Nephron (organoid): ENCODE results near the gene C1orf159.

Experiments used
- H3K27ac Mint-ChIP-seq, 3 experiments: 2 replicates each; pipeline ENCODE4 v1.8.0; 2020; ENCODE audit warnings: mixed read lengths in 3 of 3, mild to moderate bottlenecking in 2 of 3, moderate library complexity in 1 of 3
- H3K27me3 Mint-ChIP-seq: 2 replicates; pipeline ENCODE4 v1.8.0; 2021; ENCODE audit warnings: low read depth, mild to moderate bottlenecking, moderate library complexity, mixed read lengths
- H3K36me3 Mint-ChIP-seq: 2 replicates; pipeline ENCODE4 v1.8.0; 2020; ENCODE audit warnings: low read depth, mixed read lengths
- H3K4me1 Mint-ChIP-seq: 2 replicates; pipeline ENCODE4 v1.8.0; 2020; ENCODE audit warnings: mixed read lengths
- H3K4me3 Mint-ChIP-seq, 3 experiments: 2 replicates each; pipeline ENCODE4 v1.8.0; 2020; ENCODE audit warnings: mild to moderate bottlenecking in 3 of 3, mixed read lengths in 3 of 3, moderate library complexity in 2 of 3
- H3K9me3 Mint-ChIP-seq: 2 replicates; pipeline ENCODE4 v1.8.0; 2020; ENCODE audit warnings: mixed read lengths
- TF ChIP-seq, protein P1 (sequence below), 3 experiments: fragments of 200-600 bp; sonication (generic); IDR thresholded peaks; one replicate each; pipeline ENCODE4 v1.5.0; 2021; ENCODE audit warnings: antibody characterized with exemption in 3 of 3; ENCODE audit not compliant: unreplicated experiment in 3 of 3

The C1orf159 gene

DNA sequence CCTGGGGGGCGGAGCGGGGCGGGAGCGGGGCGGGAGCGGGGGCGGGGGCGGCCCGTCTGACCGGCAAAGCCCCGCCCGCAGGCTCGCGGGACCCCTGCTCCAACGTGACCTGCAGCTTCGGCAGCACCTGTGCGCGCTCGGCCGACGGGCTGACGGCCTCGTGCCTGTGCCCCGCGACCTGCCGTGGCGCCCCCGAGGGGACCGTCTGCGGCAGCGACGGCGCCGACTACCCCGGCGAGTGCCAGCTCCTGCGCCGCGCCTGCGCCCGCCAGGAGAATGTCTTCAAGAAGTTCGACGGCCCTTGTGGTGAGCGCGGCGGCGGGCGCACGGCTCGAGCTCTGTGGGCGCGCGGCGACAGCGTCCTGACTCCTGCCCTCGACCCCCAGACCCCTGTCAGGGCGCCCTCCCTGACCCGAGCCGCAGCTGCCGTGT lies 74.8 kb downstream of the C1orf159 start:
- Mint-ChIP-seq H3K27me3 (peaks cover 23% of the 10 kb centered on the region), H3K4me1 (peaks cover 6% of the 10 kb centered on the region), H3K36me3 (peaks cover 15% of the 10 kb centered on the region), H3K4me3 (no peak overlapping the region), H3K9me3 (no peaks in the 10 kb centered on the region), H3K27ac (no peak overlapping the region)
- TF ChIP-seq, protein P1, sequence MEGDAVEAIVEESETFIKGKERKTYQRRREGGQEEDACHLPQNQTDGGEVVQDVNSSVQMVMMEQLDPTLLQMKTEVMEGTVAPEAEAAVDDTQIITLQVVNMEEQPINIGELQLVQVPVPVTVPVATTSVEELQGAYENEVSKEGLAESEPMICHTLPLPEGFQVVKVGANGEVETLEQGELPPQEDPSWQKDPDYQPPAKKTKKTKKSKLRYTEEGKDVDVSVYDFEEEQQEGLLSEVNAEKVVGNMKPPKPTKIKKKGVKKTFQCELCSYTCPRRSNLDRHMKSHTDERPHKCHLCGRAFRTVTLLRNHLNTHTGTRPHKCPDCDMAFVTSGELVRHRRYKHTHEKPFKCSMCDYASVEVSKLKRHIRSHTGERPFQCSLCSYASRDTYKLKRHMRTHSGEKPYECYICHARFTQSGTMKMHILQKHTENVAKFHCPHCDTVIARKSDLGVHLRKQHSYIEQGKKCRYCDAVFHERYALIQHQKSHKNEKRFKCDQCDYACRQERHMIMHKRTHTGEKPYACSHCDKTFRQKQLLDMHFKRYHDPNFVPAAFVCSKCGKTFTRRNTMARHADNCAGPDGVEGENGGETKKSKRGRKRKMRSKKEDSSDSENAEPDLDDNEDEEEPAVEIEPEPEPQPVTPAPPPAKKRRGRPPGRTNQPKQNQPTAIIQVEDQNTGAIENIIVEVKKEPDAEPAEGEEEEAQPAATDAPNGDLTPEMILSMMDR (IDR thresholded peaks at IDR 0.05; ENCODE audit: unreplicated experiment in 3 of 3), result no peak

DNA sequence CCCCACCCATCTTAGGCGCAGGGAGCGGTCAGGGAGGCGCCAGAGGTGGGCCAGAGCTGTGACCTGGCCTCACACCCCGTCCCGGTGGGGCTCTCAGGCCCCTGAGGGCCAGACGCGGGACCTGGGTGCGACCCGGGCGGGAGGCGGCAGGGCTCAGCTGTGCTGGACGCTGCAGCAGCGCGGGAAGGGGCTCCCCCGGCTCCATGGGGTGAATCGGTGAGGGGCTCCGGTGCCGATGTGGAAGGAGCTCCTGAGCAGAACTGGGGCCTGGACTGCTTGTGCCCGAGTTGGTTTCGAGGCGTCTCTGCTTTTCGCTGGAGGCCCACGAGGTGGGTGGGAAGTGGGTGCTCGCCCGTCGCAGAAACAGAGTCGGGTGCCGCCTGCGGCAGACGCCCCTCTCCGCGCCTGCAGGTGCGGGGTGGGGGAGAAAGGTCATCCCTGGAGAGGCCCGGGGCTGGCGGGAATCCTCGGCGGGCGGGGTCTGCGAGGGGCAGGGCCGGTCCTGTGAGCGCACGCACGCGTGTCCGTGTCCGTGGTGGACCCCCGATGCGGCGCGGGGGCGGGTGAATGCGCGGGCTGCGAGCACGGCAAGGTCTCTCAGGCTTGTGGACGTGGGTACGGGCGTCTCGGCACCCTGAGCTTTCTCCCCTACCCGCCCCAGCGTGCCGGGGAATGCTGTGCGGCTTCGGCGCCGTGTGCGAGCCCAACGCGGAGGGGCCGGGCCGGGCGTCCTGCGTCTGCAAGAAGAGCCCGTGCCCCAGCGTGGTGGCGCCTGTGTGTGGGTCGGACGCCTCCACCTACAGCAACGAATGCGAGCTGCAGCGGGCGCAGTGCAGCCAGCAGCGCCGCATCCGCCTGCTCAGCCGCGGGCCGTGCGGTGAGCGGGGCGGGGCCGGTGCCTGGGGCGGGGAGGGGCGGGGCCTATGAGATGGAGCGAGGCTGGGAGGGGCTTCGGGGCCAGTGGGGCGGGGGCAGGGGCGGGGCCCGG lies 75.6 kb downstream of the C1orf159 start:
- H3K4me1 Mint-ChIP-seq, result peaks cover 6% of the 10 kb centered on the region
- no peak overlapping the region for H3K27ac Mint-ChIP-seq
- no peaks in the 10 kb centered on the region for H3K9me3 Mint-ChIP-seq
- H3K27me3 Mint-ChIP-seq, result peaks cover 29% of the 10 kb centered on the region
- TF ChIP-seq, protein P1 (IDR thresholded peaks at IDR 0.05; ENCODE audit: unreplicated experiment in 3 of 3), result no peak
- H3K4me3 Mint-ChIP-seq, result peak overlapping the region; percentile 62 to 73 (median 73)
- H3K36me3 Mint-ChIP-seq, result peaks cover 19% of the 10 kb centered on the region

DNA sequence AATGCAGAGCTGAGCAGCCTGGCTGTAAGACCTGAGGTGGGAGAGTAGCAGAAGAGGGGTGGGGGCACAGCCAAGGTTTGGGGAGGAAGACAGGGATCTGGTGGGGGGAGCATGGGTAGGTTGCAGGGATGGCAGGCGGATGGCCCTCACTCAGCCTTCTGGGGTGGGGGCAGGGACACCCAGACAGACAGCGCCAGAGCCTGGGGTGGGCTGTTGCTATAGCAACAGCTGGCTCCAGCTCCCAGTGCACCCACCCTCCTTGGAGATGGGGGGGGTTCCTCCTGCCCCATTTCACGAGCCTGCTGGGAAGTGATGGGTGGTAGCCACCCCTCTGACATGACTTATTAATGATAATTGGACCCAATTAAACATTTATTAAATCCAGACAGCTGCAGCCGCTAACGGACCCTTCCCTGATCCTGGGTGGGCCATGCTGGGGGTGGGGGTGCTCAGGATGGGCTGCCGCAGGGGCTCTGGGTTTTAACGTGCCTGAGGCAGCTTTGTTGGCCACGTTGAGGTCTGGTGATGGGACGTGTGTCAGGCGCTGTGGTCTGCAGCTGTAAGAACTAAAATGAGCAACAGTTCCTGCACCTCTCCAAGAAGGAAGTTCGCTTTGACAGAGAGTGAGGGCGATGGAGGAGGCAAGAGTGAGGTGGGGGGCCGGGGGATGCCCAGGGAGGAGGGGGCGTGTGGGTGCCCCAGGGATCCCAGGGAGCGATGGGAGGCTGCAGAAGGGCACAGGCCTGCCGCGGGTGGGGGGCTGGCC lies 76.6 kb downstream of the C1orf159 start:
- TF ChIP-seq, protein P1 (IDR thresholded peaks at IDR 0.05; ENCODE audit: unreplicated experiment in 3 of 3), result no peak
- Mint-ChIP-seq H3K9me3 (no peaks in the 10 kb centered on the region), H3K36me3 (peaks cover 14% of the 10 kb centered on the region), H3K4me3 (peak overlapping the region; percentile 62 to 73 (median 73)), H3K4me1 (peaks cover 6% of the 10 kb centered on the region), H3K27me3 (peaks cover 29% of the 10 kb centered on the region), H3K27ac (no peak overlapping the region)

DNA sequence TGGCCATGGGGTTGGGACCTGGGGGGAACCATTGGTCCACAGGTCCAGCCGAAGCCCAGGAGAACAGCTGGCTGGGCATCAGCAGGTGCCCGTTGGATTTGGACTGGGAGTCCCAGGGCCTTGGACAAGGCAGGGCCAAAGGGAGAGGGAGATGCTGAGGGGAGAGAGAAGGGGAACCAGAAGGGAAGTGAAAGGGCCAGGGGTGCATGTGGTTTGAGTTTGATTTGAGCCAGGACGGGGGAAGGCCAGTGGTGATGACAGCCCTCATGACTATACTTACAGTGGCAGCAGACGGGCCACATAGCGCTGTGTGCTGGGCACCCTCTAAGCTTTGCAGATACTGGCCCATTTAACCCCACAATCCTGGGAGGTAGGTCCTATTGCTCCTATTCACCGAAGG lies 77.2 kb downstream of the C1orf159 start:
- Mint-ChIP-seq H3K36me3 (peaks cover 14% of the 10 kb centered on the region), H3K4me1 (peaks cover 6% of the 10 kb centered on the region), H3K9me3 (no peaks in the 10 kb centered on the region), H3K27ac (no peak overlapping the region), H3K27me3 (peaks cover 29% of the 10 kb centered on the region), H3K4me3 (peak overlapping the region in 2 of 3 experiments; percentile 17 to 50)
- TF ChIP-seq, protein P1 (IDR thresholded peaks at IDR 0.05; ENCODE audit: unreplicated experiment in 3 of 3), result no peak

DNA sequence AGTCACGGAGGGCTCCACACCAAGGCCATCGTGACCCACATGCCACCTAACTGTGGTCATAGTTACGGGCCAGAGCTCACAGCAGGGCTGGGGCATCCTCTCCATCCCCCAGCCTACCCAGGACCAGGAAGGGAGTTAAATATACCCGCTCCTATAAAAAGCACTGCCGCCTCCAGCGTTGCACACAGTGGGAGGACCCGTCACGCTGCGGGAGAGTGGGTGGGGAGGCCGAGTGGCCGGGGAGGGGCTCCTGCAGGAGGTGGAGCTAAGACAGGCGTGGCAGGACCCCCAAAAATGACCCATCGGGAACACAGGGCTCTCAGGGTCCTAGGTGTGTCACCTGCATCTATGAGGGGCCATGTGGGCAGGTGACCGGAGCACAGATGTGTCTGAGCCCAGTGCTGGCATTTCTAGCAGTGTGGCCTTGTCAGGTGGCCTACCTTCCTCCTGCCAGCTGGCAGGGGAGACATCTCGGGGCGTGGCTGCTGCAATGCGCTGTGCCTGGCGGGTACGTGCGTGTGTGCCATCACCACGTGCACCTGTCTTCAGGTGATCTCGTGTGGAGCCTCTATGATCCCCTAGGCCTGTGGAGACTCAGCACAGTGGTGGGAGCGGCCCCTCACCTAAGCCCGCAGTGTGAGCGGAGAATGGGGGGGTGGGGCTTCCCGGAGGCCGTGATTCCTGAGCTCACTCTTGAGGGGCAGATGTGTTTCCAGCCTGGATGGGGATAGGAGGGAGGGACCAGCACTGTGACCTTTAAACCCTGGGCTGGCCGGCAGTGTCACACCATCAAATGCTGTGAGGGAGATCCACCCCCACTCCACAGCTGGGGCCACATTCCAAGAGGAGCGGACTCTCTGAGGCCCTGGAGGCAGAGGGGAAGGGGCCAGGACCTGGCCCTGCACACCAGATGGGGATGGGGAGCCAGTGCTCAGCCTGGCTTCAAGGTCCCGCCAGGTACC lies 78.2 kb downstream of the C1orf159 start:
- TF ChIP-seq, protein P1 (IDR thresholded peaks at IDR 0.05; ENCODE audit: unreplicated experiment in 3 of 3), result no peak
- Mint-ChIP-seq H3K36me3 (peaks cover 9% of the 10 kb centered on the region), H3K9me3 (no peaks in the 10 kb centered on the region), H3K4me1 (peaks cover 6% of the 10 kb centered on the region), H3K27me3 (peaks cover 29% of the 10 kb centered on the region), H3K27ac (no peak overlapping the region), H3K4me3 (no peak overlapping the region)
